K562 (cell line): Measurements from ENCODE around the gene RPL34. TPM values are rescaled to one million over a fixed set of nuclear protein-coding genes. Genes with fewer than 3 reads are reported as not detected.

ENCODE experiments used
- ATAC-seq: fragments of 200-7000 bp; cut with Tn5 transposase; 3 replicates; pipeline ENCODE4 v1.9.1; 2020; ENCODE audit warnings: moderate library complexity
- BruUV-seq: library from RNA; stranded (reverse); fragments of 400-500 nt; replicated peaks from 2 replicates; lab custom pipeline; 2021; lab: Mats Ljungman, UMichigan
- CTCF ChIA-PET: fragments of 300-600 bp; formaldehyde crosslinking; extraction: SDS; loops from one replicate; lab custom pipeline; 2021; ENCODE audit warnings: low intra/inter-chr PET ratio; lab: Yijun Ruan, JAX
- POLR2A ChIA-PET: fragments of 300-600, 350-650 bp; sonication (Branson Sonifier 250); formaldehyde crosslinking; extraction: SDS; loops from one replicate; lab custom pipeline; 2021; ENCODE audit warnings: antibody characterized with exemption, inconsistent platforms; lab: Yijun Ruan, JAX
- DNase-seq, 4 experiments: peaks; one replicate each; pipeline versions ENCODE4 v3.0.0 to v3.0.0-alpha.2; 2011 to 2018; ENCODE audit warnings: low spot score in 3 of 4, mixed read lengths in 3 of 4; ENCODE audit errors: extremely low read depth in 1 of 4
- FAIRE-seq: peaks from 2 replicates; lab custom pipeline; 2011; peaks lifted over from hg19 to GRCh38; lab: Jason Lieb, UNC
- H2AFZ ChIP-seq: 2 replicates; pipeline ENCODE4 v1.6.0; 2011; ENCODE audit warnings: low read depth, low read length, control low read depth, inconsistent platforms
- H3K27ac ChIP-seq: fragments of 200-600 bp; 3 replicates; pipeline ENCODE4 v1.8.0; 2011; ENCODE audit warnings: low read depth, mild to moderate bottlenecking, control low read depth, inconsistent platforms, low read length, moderate library complexity, mixed read lengths; ENCODE audit errors: extremely low read depth
- H3K27me3 ChIP-seq, 2 experiments: fragments of 300-600 bp in 1 of 2; 2 replicates in 1 of 2; 3 replicates in 1 of 2; pipeline versions ENCODE4 v1.6.0 to v1.8.0; 2011; ENCODE audit warnings: inconsistent platforms in 2 of 2, low read length in 2 of 2, mild to moderate bottlenecking in 1 of 2, mixed read lengths in 1 of 2, moderate library complexity in 1 of 2; ENCODE audit not compliant: control insufficient read depth in 2 of 2, insufficient read depth in 2 of 2
- H3K36me3 ChIP-seq: fragments of 300-600 bp; 3 replicates; pipeline ENCODE4 v1.8.0; 2011; ENCODE audit warnings: mild to moderate bottlenecking, low read length, inconsistent platforms; ENCODE audit not compliant: control insufficient read depth, insufficient read depth
- H3K4me1 ChIP-seq, 2 experiments: fragments of 200-600 bp in 1 of 2; replicated peaks in 1 of 2; 2 replicates in 1 of 2; 3 replicates in 1 of 2; pipeline versions ENCODE4 v1.5.1 to v1.8.0; 2011; ENCODE audit warnings: inconsistent platforms in 2 of 2, low read length in 2 of 2, mild to moderate bottlenecking in 1 of 2, mixed read lengths in 1 of 2, moderate library complexity in 1 of 2; ENCODE audit not compliant: control insufficient read depth in 2 of 2, insufficient read depth in 2 of 2
- H3K4me2 ChIP-seq: 2 replicates; pipeline ENCODE4 v1.6.1; 2011; ENCODE audit warnings: low read length, control low read depth, inconsistent platforms, mixed read lengths; ENCODE audit not compliant: insufficient read depth
- H3K4me3 ChIP-seq: fragments of 200-600 bp; sonication (generic), shearing (Covaris generic); 2 replicates; pipeline ENCODE4 v1.5.1; 2016; ENCODE audit warnings: control low read depth, inconsistent platforms
- H3K79me2 ChIP-seq: fragments of 200-600 bp; 3 replicates; pipeline ENCODE4 v1.8.0; 2011; ENCODE audit warnings: low read length, inconsistent platforms; ENCODE audit not compliant: control insufficient read depth, insufficient read depth
- H3K9ac ChIP-seq, 2 experiments: 2 replicates each; pipeline versions ENCODE4 v1.6.0 to v1.6.1; 2011; ENCODE audit warnings: low read depth in 2 of 2, low read length in 2 of 2, control low read depth in 1 of 2, inconsistent platforms in 1 of 2, mild to moderate bottlenecking in 1 of 2, mixed read lengths in 1 of 2; ENCODE audit not compliant: insufficient read depth in 1 of 2
- H3K9me1 ChIP-seq: one replicate; pipeline ENCODE4 v1.6.0; 2011; ENCODE audit warnings: inconsistent platforms, mild to moderate bottlenecking, low read length, moderate library complexity; ENCODE audit not compliant: control insufficient read depth, insufficient read depth
- H3K9me3 ChIP-seq: replicated peaks from 2 replicates; pipeline ENCODE4 v1.5.1; 2011; ENCODE audit warnings: low read depth, low read length, inconsistent platforms; ENCODE audit not compliant: control insufficient read depth, insufficient read depth
- H4K20me1 ChIP-seq: replicated peaks from 2 replicates; pipeline ENCODE4 v1.6.1; 2011; ENCODE audit warnings: low read length, inconsistent platforms, mixed read lengths; ENCODE audit not compliant: control insufficient read depth, insufficient read depth
- BCLAF1 ChIP-seq, 2 experiments: fragments of 450-650 bp in 1 of 2; IDR thresholded peaks; 2 replicates each; pipeline ENCODE4 v1.6.1; 2011 to 2017; ENCODE audit warnings: low read depth in 2 of 2, antibody characterized with exemption in 1 of 2, borderline replicate concordance in 1 of 2, low read length in 1 of 2, mild to moderate bottlenecking in 1 of 2, mixed read lengths in 1 of 2; ENCODE audit not compliant: control insufficient read depth in 1 of 2
- CBX2 ChIP-seq: fragments of 200-600 bp; sonication (generic); IDR thresholded peaks from one replicate; pipeline ENCODE4 v1.6.1; 2012; ENCODE audit warnings: mild to moderate bottlenecking, low read length, inconsistent platforms; ENCODE audit not compliant: insufficient read depth, poor library complexity, severe bottlenecking
- CGGBP1 ChIP-seq: fragments of 250-450 bp; sonication (Bioruptor Pico); IDR thresholded peaks from 2 replicates; pipeline ENCODE4 v1.9.0; 2021; ENCODE audit warnings: mild to moderate bottlenecking
- ERF ChIP-seq: fragments of 450-650 bp; formaldehyde crosslinking; IDR thresholded peaks from 2 replicates; pipeline ENCODE4 v1.4.0; 2020; ENCODE audit warnings: mild to moderate bottlenecking, mixed read lengths
- FOXO4 ChIP-seq: fragments of 450-650 bp; formaldehyde crosslinking; IDR thresholded peaks from 2 replicates; pipeline ENCODE4 v1.4.0; 2020; ENCODE audit warnings: mild to moderate bottlenecking, moderate library complexity
- GTF2A2 ChIP-seq: IDR thresholded peaks from 2 replicates; pipeline ENCODE4 v1.6.1; 2016; ENCODE audit warnings: mild to moderate bottlenecking, missing genetic modification characterization, missing compliant biosample characterization
- HDAC3 ChIP-seq: fragments of 450-650 bp; IDR thresholded peaks from 2 replicates; pipeline ENCODE4 v1.6.1; 2018; ENCODE audit warnings: borderline replicate concordance, mild to moderate bottlenecking, moderate library complexity; ENCODE audit not compliant: partially characterized antibody
- HMG20A ChIP-seq: fragments of 450-650 bp; formaldehyde crosslinking; conservative IDR thresholded peaks from 2 replicates; pipeline ENCODE4 v1.4.0; 2020; ENCODE audit warnings: mild to moderate bottlenecking, mixed read lengths
- NEUROD1 ChIP-seq: fragments of 150-350 bp; IDR thresholded peaks from 2 replicates; pipeline ENCODE4 v1.6.1; 2014; ENCODE audit warnings: borderline replicate concordance, low read length, low read depth; ENCODE audit not compliant: partially characterized antibody
- NFE2L1 ChIP-seq: fragments of 450-650 bp; IDR thresholded peaks from 2 replicates; pipeline ENCODE4 v1.6.1; 2016; ENCODE audit warnings: missing genetic modification characterization, low read depth, mild to moderate bottlenecking, missing compliant biosample characterization, moderate library complexity, borderline replicate concordance
- RAD51 ChIP-seq: fragments of 450-650 bp; IDR thresholded peaks from 2 replicates; pipeline ENCODE4 v1.7.1; 2016; ENCODE audit warnings: low read depth, mild to moderate bottlenecking, borderline replicate concordance
- SNIP1 ChIP-seq: fragments of 450-650 bp; IDR thresholded peaks from 2 replicates; pipeline ENCODE4 v1.7.1; 2017; ENCODE audit warnings: low read depth, mild to moderate bottlenecking
- SREBF2 ChIP-seq: sonication (generic); formaldehyde crosslinking; IDR thresholded peaks from 2 replicates; pipeline ENCODE4 v1.4.0; 2020; ENCODE audit warnings: mild to moderate bottlenecking, missing genetic modification reagents
- TAF15 ChIP-seq: fragments of 200-400 bp; formaldehyde crosslinking; IDR thresholded peaks from 2 replicates; pipeline ENCODE4 v1.6.1; 2017; ENCODE audit warnings: mild to moderate bottlenecking, low read depth, low read length, moderate library complexity
- THRAP3 ChIP-seq: fragments of 450-650 bp; IDR thresholded peaks from 2 replicates; pipeline ENCODE4 v1.6.1; 2016; ENCODE audit warnings: mild to moderate bottlenecking, inconsistent platforms, borderline replicate concordance
- ZNF282 ChIP-seq: sonication (generic); formaldehyde crosslinking; IDR thresholded peaks from 2 replicates; pipeline ENCODE4 v1.8.1; 2023; ENCODE audit warnings: missing genetic modification reagents
- ZNF668 ChIP-seq: fragments of 250-450 bp; sonication (Bioruptor Pico); IDR thresholded peaks from 2 replicates; pipeline ENCODE4 v1.8.0; 2022; ENCODE audit warnings: mild to moderate bottlenecking, inconsistent platforms
- ZNF77 ChIP-seq: fragments of 250-450 bp; sonication (Bioruptor Pico); IDR thresholded peaks from 2 replicates; pipeline ENCODE4 v1.5.0; 2020
- WGBS: fragments of 100-300 bp; shearing (Covaris generic); methylation state at CpG from one replicate; pipeline ENCODE4 v1.1.6; 2016; ENCODE audit warnings: low coverage, mixed read lengths; ENCODE audit not compliant: insufficient coverage; ENCODE audit errors: missing lambda C conversion rate; 5-methylcytosine and 5-hydroxymethylcytosine counted together
- in situ Hi-C: fragments of 300-500 bp; cut with MboI; formaldehyde crosslinking; loops from 4 replicates; pipeline ENCODE4 v1.15.0; 2018; ENCODE audit warnings: inconsistent platforms, mixed read lengths
- intact Hi-C: fragments of 100-400 bp; cut with micrococcal nuclease; formaldehyde crosslinking; loops from 2 replicates; pipeline ENCODE4 v1.14.2; 2022
- polyA plus RNA-seq, 8 experiments: library from polyadenylated mRNA; depleted of rRNA in 4 of 8; stranded (reverse) in 5 of 8; unstranded in 3 of 8; fragments of >200 nt; fragmentation: Nextera tagmentation in 2 of 8; fragmentation: Illumina TruSeq in 1 of 8; extraction: Ambion mirVana in 2 of 8; extraction: Trizol in 1 of 8; gene quantifications; 2 replicates each; pipeline versions ENCODE4 v1.2.1 to v1.2.3, GENCODE V29; 2011 to 2014; ENCODE audit warnings: inconsistent platforms in 1 of 8, missing spikeins in 1 of 8
- total RNA-seq, 7 experiments: library from RNA; depleted of rRNA in 6 of 7; stranded (reverse); fragments of >200 nt in 6 of 7; fragmentation: Illumina TruSeq in 2 of 7; extraction: Trizol in 2 of 7; gene quantifications; 2 replicates each; pipeline versions ENCODE4 v1.2.1 to v1.2.3, GENCODE V29; 2011 to 2021; ENCODE audit warnings: low replicate concordance in 1 of 7

Gene RPL34
- total and polyA plus RNA-seq, 9 of the 15 experiments (the other 6 are each of a cell fraction or from before 2014, with no cell fraction given): 1,612 to 4,502 (median 2,593) TPM

GRCh38 chr4:108601106-108601505 is 19.3 kb upstream of the RPL34 start (continued):
- TF ChIP-seq BCLAF1 (IDR thresholded peaks at IDR 0.05; ENCODE audit: borderline replicate concordance in 1 of 2, control insufficient read depth in 1 of 2, low read depth in 2 of 2, low read length in 1 of 2): no peak
- no peak for TF ChIP-seq NFE2L1
- TF ChIP-seq ERF (CRISPR knock-in tag): no peak
- TF ChIP-seq FOXO4: no peak

GRCh38 chr4:108601532-108601931 is 18.8 kb upstream of the RPL34 start:
- Histone ChIP-seq H3K36me3 (no peaks in the 10 kb centered on the region), H3K9ac (no peak overlapping the region), H2AFZ (no peak overlapping the region), H3K9me3 (no peaks in the 10 kb centered on the region), H3K4me2 (no peak overlapping the region), H3K4me3 (no peak overlapping the region), H3K9me1 (no peaks in the 10 kb centered on the region), H4K20me1 (no peaks in the 10 kb centered on the region), H3K4me1 (no peaks in the 10 kb centered on the region; a peak in 1 of 5 replicates), H3K27ac (no peak overlapping the region), H3K79me2 (no peaks in the 10 kb centered on the region), H3K27me3 (no peaks in the 10 kb centered on the region)
- no peak for FAIRE-seq
- in situ Hi-C loops (no loop called here), intact Hi-C loops (no loop called here)
- POLR2A ChIA-PET: interaction anchor here (0.6 kb wide), 1 partner anchor 20 kb away, joined by 3 read pairs; no protein-coding TSS in a partner anchor
- CTCF ChIA-PET: no interaction called here
- WGBS: 12% methylated on average over 1 of the region's 1 CpG
- ATAC-seq: no peak
- no peak for DNase-seq
- no TSS peak for BruUV-seq
- TF ChIP-seq CGGBP1 (CRISPR knock-in tag) (no peak), ZNF668 (CRISPR knock-in tag) (no peak), NEUROD1 (no peak), ZNF77 (CRISPR knock-in tag) (no peak), HMG20A (no peak), HDAC3 (no peak), SNIP1 (no peak), TAF15 (no peak), RAD51 (no peak), THRAP3 (no peak), GTF2A2 (tag) (no peak), CBX2 (no peak), SREBF2 (no peak), ZNF282 (CRISPR knock-in tag) (no peak)
